ENCODE data around the gene MRTO4.

The MRTO4 gene

DNA sequence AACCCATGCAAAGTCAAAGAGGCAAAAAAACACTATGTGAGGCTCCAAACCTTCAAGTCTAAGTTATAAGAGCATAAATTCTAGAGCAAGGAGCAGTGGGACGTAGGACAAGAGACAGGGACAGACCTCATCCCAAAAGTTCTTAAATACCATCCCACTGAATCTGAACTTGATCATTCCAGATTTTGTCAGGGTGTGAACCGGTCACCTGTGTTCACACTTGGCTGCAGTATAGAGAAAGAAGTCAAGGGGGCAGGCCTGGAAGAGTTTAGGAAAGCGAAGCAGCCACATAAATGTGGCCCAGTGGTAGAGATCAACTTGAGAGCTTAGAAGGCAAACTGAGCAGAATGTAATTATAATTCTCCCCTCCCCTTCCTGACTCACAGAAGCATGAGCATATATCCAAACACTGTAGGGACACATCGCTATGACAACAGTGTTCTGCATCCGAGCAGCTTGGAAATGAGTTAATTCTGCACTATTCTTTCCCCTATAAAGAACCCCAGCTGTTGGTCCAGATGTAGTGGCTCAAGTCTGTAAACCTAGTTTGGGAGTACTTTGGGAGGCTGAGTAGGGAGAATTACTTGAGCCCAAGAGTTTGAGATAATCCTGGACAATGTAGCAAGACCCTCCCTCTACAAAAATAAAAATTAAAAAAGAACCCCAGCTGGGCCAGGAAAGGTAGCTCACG lies 57.7 kb downstream of the MRTO4 start:
- H3K4me3 ChIP-seq (ENCODE audit: insufficient read depth, low read length, poor library complexity, severe bottlenecking) = no peak overlapping the region

More for the DNA sequence above, 57.7 kb downstream of the MRTO4 start:
- Histone ChIP-seq H3K9me3 (ENCODE audit: insufficient read depth, low read length) (no peaks in the 10 kb centered on the region), H3K4me2 (ENCODE audit: low read depth, low read length, poor library complexity, severe bottlenecking) (no peak overlapping the region), H3K79me2 (ENCODE audit: insufficient read depth, low read length) (no peaks in the 10 kb centered on the region), H3F3A (ENCODE audit: insufficient read depth) (peaks cover 7% of the 10 kb centered on the region; the same call in 1 of the 2 replicates), H3K27ac (ENCODE audit: low read depth, low read length) (no peak overlapping the region), H3K36me3 (ENCODE audit: low read length) (no peaks in the 10 kb centered on the region), H4K20me1 (ENCODE audit: low read depth, low read length) (no peaks in the 10 kb centered on the region), H3K27me3 (ENCODE audit: low read length) (no peaks in the 10 kb centered on the region), H3K9me2 (replicated peaks; ENCODE audit: insufficient read depth, low read length) (no peaks in the 10 kb centered on the region), H2AFZ (ENCODE audit: low read depth, low read length, severe bottlenecking) (no peak overlapping the region), H3K9ac (ENCODE audit: low read length) (no peak overlapping the region)
- no peak for TF ChIP-seq EZH2phosphoT487 (conservative IDR thresholded peaks at IDR 0.05; ENCODE audit: low read length)
- TF ChIP-seq, protein P1, sequence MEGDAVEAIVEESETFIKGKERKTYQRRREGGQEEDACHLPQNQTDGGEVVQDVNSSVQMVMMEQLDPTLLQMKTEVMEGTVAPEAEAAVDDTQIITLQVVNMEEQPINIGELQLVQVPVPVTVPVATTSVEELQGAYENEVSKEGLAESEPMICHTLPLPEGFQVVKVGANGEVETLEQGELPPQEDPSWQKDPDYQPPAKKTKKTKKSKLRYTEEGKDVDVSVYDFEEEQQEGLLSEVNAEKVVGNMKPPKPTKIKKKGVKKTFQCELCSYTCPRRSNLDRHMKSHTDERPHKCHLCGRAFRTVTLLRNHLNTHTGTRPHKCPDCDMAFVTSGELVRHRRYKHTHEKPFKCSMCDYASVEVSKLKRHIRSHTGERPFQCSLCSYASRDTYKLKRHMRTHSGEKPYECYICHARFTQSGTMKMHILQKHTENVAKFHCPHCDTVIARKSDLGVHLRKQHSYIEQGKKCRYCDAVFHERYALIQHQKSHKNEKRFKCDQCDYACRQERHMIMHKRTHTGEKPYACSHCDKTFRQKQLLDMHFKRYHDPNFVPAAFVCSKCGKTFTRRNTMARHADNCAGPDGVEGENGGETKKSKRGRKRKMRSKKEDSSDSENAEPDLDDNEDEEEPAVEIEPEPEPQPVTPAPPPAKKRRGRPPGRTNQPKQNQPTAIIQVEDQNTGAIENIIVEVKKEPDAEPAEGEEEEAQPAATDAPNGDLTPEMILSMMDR (IDR thresholded peaks at IDR 0.05; ENCODE audit: insufficient read depth, low read length, poor library complexity, severe bottlenecking) = no peak

Measured in SU-DHL-6 (cell line).